K562 (cell line): ENCODE results near the gene SLC7A1. TPM values are rescaled to one million over a fixed set of nuclear protein-coding genes. Genes with fewer than 3 reads are reported as not detected.

ENCODE experiments used
- ATAC-seq: fragments of 200-7000 bp; cut with Tn5 transposase; 3 replicates; pipeline ENCODE4 v1.9.1; 2020; ENCODE audit warnings: moderate library complexity
- BruUV-seq: library from RNA; stranded (reverse); fragments of 400-500 nt; replicated peaks from 2 replicates; lab custom pipeline; 2021; lab: Mats Ljungman, UMichigan
- CTCF ChIA-PET: fragments of 300-600 bp; formaldehyde crosslinking; extraction: SDS; loops from one replicate; lab custom pipeline; 2021; ENCODE audit warnings: low intra/inter-chr PET ratio; lab: Yijun Ruan, JAX
- POLR2A ChIA-PET: fragments of 300-600, 350-650 bp; sonication (Branson Sonifier 250); formaldehyde crosslinking; extraction: SDS; loops from one replicate; lab custom pipeline; 2021; ENCODE audit warnings: antibody characterized with exemption, inconsistent platforms; lab: Yijun Ruan, JAX
- DNase-seq, 4 experiments: peaks; one replicate each; pipeline versions ENCODE4 v3.0.0 to v3.0.0-alpha.2; 2011 to 2018; ENCODE audit warnings: low spot score in 3 of 4, mixed read lengths in 3 of 4; ENCODE audit errors: extremely low read depth in 1 of 4
- FAIRE-seq: peaks from 2 replicates; lab custom pipeline; 2011; peaks lifted over from hg19 to GRCh38; lab: Jason Lieb, UNC
- H2AFZ ChIP-seq: 2 replicates; pipeline ENCODE4 v1.6.0; 2011; ENCODE audit warnings: low read depth, low read length, control low read depth, inconsistent platforms
- H3K27ac ChIP-seq: fragments of 200-600 bp; 3 replicates; pipeline ENCODE4 v1.8.0; 2011; ENCODE audit warnings: low read depth, mild to moderate bottlenecking, control low read depth, inconsistent platforms, low read length, moderate library complexity, mixed read lengths; ENCODE audit errors: extremely low read depth
- H3K27me3 ChIP-seq, 2 experiments: fragments of 300-600 bp in 1 of 2; 2 replicates in 1 of 2; 3 replicates in 1 of 2; pipeline versions ENCODE4 v1.6.0 to v1.8.0; 2011; ENCODE audit warnings: inconsistent platforms in 2 of 2, low read length in 2 of 2, mild to moderate bottlenecking in 1 of 2, mixed read lengths in 1 of 2, moderate library complexity in 1 of 2; ENCODE audit not compliant: control insufficient read depth in 2 of 2, insufficient read depth in 2 of 2
- H3K36me3 ChIP-seq: fragments of 300-600 bp; 3 replicates; pipeline ENCODE4 v1.8.0; 2011; ENCODE audit warnings: mild to moderate bottlenecking, low read length, inconsistent platforms; ENCODE audit not compliant: control insufficient read depth, insufficient read depth
- H3K4me1 ChIP-seq, 2 experiments: fragments of 200-600 bp in 1 of 2; replicated peaks in 1 of 2; 2 replicates in 1 of 2; 3 replicates in 1 of 2; pipeline versions ENCODE4 v1.5.1 to v1.8.0; 2011; ENCODE audit warnings: inconsistent platforms in 2 of 2, low read length in 2 of 2, mild to moderate bottlenecking in 1 of 2, mixed read lengths in 1 of 2, moderate library complexity in 1 of 2; ENCODE audit not compliant: control insufficient read depth in 2 of 2, insufficient read depth in 2 of 2
- H3K4me2 ChIP-seq: 2 replicates; pipeline ENCODE4 v1.6.1; 2011; ENCODE audit warnings: low read length, control low read depth, inconsistent platforms, mixed read lengths; ENCODE audit not compliant: insufficient read depth
- H3K4me3 ChIP-seq: fragments of 200-600 bp; sonication (generic), shearing (Covaris generic); 2 replicates; pipeline ENCODE4 v1.5.1; 2016; ENCODE audit warnings: control low read depth, inconsistent platforms
- H3K79me2 ChIP-seq: fragments of 200-600 bp; 3 replicates; pipeline ENCODE4 v1.8.0; 2011; ENCODE audit warnings: low read length, inconsistent platforms; ENCODE audit not compliant: control insufficient read depth, insufficient read depth
- H3K9ac ChIP-seq, 2 experiments: 2 replicates each; pipeline versions ENCODE4 v1.6.0 to v1.6.1; 2011; ENCODE audit warnings: low read depth in 2 of 2, low read length in 2 of 2, control low read depth in 1 of 2, inconsistent platforms in 1 of 2, mild to moderate bottlenecking in 1 of 2, mixed read lengths in 1 of 2; ENCODE audit not compliant: insufficient read depth in 1 of 2
- H3K9me1 ChIP-seq: one replicate; pipeline ENCODE4 v1.6.0; 2011; ENCODE audit warnings: inconsistent platforms, mild to moderate bottlenecking, low read length, moderate library complexity; ENCODE audit not compliant: control insufficient read depth, insufficient read depth
- H3K9me3 ChIP-seq: replicated peaks from 2 replicates; pipeline ENCODE4 v1.5.1; 2011; ENCODE audit warnings: low read depth, low read length, inconsistent platforms; ENCODE audit not compliant: control insufficient read depth, insufficient read depth
- H4K20me1 ChIP-seq: replicated peaks from 2 replicates; pipeline ENCODE4 v1.6.1; 2011; ENCODE audit warnings: low read length, inconsistent platforms, mixed read lengths; ENCODE audit not compliant: control insufficient read depth, insufficient read depth
- BACH1 ChIP-seq: fragments of 200-800 bp; sonication (Bioruptor generic); IDR thresholded peaks from 2 replicates; pipeline ENCODE4 v1.6.1; 2016; ENCODE audit warnings: missing genetic modification characterization, missing compliant biosample characterization
- CREBBP ChIP-seq: IDR thresholded peaks from one replicate; pipeline ENCODE4 v1.6.1; 2012; ENCODE audit warnings: low read depth, mild to moderate bottlenecking, control low read depth, inconsistent platforms, low read length
- KAT7 ChIP-seq: sonication (generic); formaldehyde crosslinking; IDR thresholded peaks from 2 replicates; pipeline ENCODE4 v1.8.0; 2022; ENCODE audit warnings: missing genetic modification reagents, mild to moderate bottlenecking, borderline replicate concordance
- NFIX ChIP-seq: fragments of 250-450 bp; sonication (Bioruptor Pico); IDR thresholded peaks from 2 replicates; pipeline ENCODE4 v1.4.0; 2020; ENCODE audit warnings: low read depth, mild to moderate bottlenecking, moderate library complexity
- PREB ChIP-seq: sonication (generic); formaldehyde crosslinking; IDR thresholded peaks from 2 replicates; pipeline ENCODE4 v1.8.1; 2023; ENCODE audit warnings: mild to moderate bottlenecking, missing genetic modification reagents
- RFX7 ChIP-seq: fragments of 250-450 bp; sonication (Bioruptor Pico); IDR thresholded peaks from 2 replicates; pipeline ENCODE4 v1.5.1; 2021; ENCODE audit warnings: mild to moderate bottlenecking
- SIRT6 ChIP-seq: IDR thresholded peaks from one replicate; pipeline ENCODE4 v1.6.1; 2012; ENCODE audit warnings: low read depth, mild to moderate bottlenecking, control low read depth, inconsistent platforms, low read length, moderate library complexity
- TCF7L2 ChIP-seq: fragments of 150-350 bp; IDR thresholded peaks from 2 replicates; pipeline ENCODE4 v1.6.1; 2016; ENCODE audit warnings: low read depth, mild to moderate bottlenecking, low read length, moderate library complexity
- TEAD4 ChIP-seq, 2 experiments: sonication (generic) in 1 of 2; formaldehyde crosslinking in 1 of 2; IDR thresholded peaks; 2 replicates each; pipeline versions ENCODE4 v1.6.1 to v1.8.0; 2012 to 2022; ENCODE audit warnings: borderline replicate concordance in 1 of 2, inconsistent platforms in 1 of 2, low read length in 1 of 2, mild to moderate bottlenecking in 1 of 2, missing genetic modification reagents in 1 of 2
- ZEB2 ChIP-seq: fragments of 450-650 bp; IDR thresholded peaks from 2 replicates; pipeline ENCODE4 v1.6.1; 2016
- ZHX1 ChIP-seq: fragments of 150-350 bp; conservative IDR thresholded peaks from 2 replicates; pipeline ENCODE4 v1.6.1; 2014; ENCODE audit warnings: low read length
- ZNF277 ChIP-seq: fragments of 250-450 bp; sonication (Bioruptor Pico); IDR thresholded peaks from 2 replicates; pipeline ENCODE4 v1.8.0; 2022; ENCODE audit warnings: inconsistent platforms, mild to moderate bottlenecking, moderate library complexity, borderline replicate concordance
- WGBS: fragments of 100-300 bp; shearing (Covaris generic); methylation state at CpG from one replicate; pipeline ENCODE4 v1.1.6; 2016; ENCODE audit warnings: low coverage, mixed read lengths; ENCODE audit not compliant: insufficient coverage; ENCODE audit errors: missing lambda C conversion rate; 5-methylcytosine and 5-hydroxymethylcytosine counted together
- in situ Hi-C: fragments of 300-500 bp; cut with MboI; formaldehyde crosslinking; loops from 4 replicates; pipeline ENCODE4 v1.15.0; 2018; ENCODE audit warnings: inconsistent platforms, mixed read lengths
- intact Hi-C: fragments of 100-400 bp; cut with micrococcal nuclease; formaldehyde crosslinking; loops from 2 replicates; pipeline ENCODE4 v1.14.2; 2022
- polyA plus RNA-seq, 8 experiments: library from polyadenylated mRNA; depleted of rRNA in 4 of 8; stranded (reverse) in 5 of 8; unstranded in 3 of 8; fragments of >200 nt; fragmentation: Nextera tagmentation in 2 of 8; fragmentation: Illumina TruSeq in 1 of 8; extraction: Ambion mirVana in 2 of 8; extraction: Trizol in 1 of 8; gene quantifications; 2 replicates each; pipeline versions ENCODE4 v1.2.1 to v1.2.3, GENCODE V29; 2011 to 2014; ENCODE audit warnings: inconsistent platforms in 1 of 8, missing spikeins in 1 of 8
- total RNA-seq, 7 experiments: library from RNA; depleted of rRNA in 6 of 7; stranded (reverse); fragments of >200 nt in 6 of 7; fragmentation: Illumina TruSeq in 2 of 7; extraction: Trizol in 2 of 7; gene quantifications; 2 replicates each; pipeline versions ENCODE4 v1.2.1 to v1.2.3, GENCODE V29; 2011 to 2021; ENCODE audit warnings: low replicate concordance in 1 of 7

SLC7A1 gene
- total and polyA plus RNA-seq, 9 of the 15 experiments (the other 6 are each of a cell fraction or from before 2014, with no cell fraction given): 3.3 to 69.7 (median 10.8) TPM

GRCh38 chr13:29487466-29488454 is 107.7 kb downstream of the SLC7A1 start:
- FAIRE-seq (no peak), DNase-seq (no peak), ATAC-seq (no peak)
- Histone ChIP-seq H3K9ac (no peak overlapping the region), H3K4me1 (no peaks in the 10 kb centered on the region), H3K36me3 (no peaks in the 10 kb centered on the region), H3K27me3 (peaks cover 29 to 48% of the 10 kb centered on the region in 2 experiments), H3K4me2 (no peak overlapping the region), H2AFZ (no peak overlapping the region), H3K4me3 (no peak overlapping the region)
- intact Hi-C loops: no loop called here
- WGBS: 8% methylated on average over 16 of the region's 22 CpGs
- in situ Hi-C loops: no loop called here
- CTCF ChIA-PET: no interaction called here
- no TSS peak for BruUV-seq
- TF ChIP-seq ZHX1 (no peak), TEAD4 (IDR thresholded peaks at IDR 0.05; ENCODE audit: low read length) (no peak), TEAD4 (CRISPR knock-in tag; IDR thresholded peaks at IDR 0.05; ENCODE audit: borderline replicate concordance) (no peak), SIRT6 (no peak), KAT7 (CRISPR knock-in tag) (no peak), ZNF277 (no peak), BACH1 (tag) (no peak), NFIX (CRISPR knock-in tag) (no peak), PREB (CRISPR knock-in tag) (no peak), CREBBP (no peak), RFX7 (CRISPR knock-in tag) (no peak), TCF7L2 (no peak), ZEB2 (no peak)
- TF ChIP-seq, all 486 proteins: peak for 0
- H3K9me3 ChIP-seq: no peaks in the 10 kb centered on the region
- POLR2A ChIA-PET: interaction anchor here (0.6 kb wide), 1 partner anchor 45 kb away, joined by 3 read pairs; no protein-coding TSS in a partner anchor
- H4K20me1 ChIP-seq: no peaks in the 10 kb centered on the region
- no peaks in the 10 kb centered on the region for H3K9me1 ChIP-seq
- no peaks in the 10 kb centered on the region for H3K79me2 ChIP-seq
- H3K27ac ChIP-seq: no peak overlapping the region
